K562 (cell line): ENCODE data around the gene MFSD11.

Source experiments
- ATF3 ChIP-seq, 2 experiments: fragments of 450-650 bp in 1 of 2; sonication (generic) in 1 of 2; formaldehyde crosslinking in 1 of 2; IDR thresholded peaks in 1 of 2; conservative IDR thresholded peaks in 1 of 2; 2 replicates each; pipeline versions ENCODE4 v1.6.1 to v1.8.1; 2016 to 2023; ENCODE audit warnings: mild to moderate bottlenecking in 2 of 2, moderate library complexity in 2 of 2, inconsistent platforms in 1 of 2, missing genetic modification reagents in 1 of 2
- E2F4 ChIP-seq: sonication (generic); formaldehyde crosslinking; IDR thresholded peaks from 2 replicates; pipeline ENCODE4 v1.8.0; 2022; ENCODE audit warnings: mild to moderate bottlenecking, low read depth, missing genetic modification reagents
- JUND ChIP-seq, 2 experiments: IDR thresholded peaks; 2 replicates in 1 of 2; 3 replicates in 1 of 2; pipeline ENCODE4 v1.6.1; 2011; ENCODE audit warnings: borderline replicate concordance in 2 of 2, low read depth in 2 of 2, low read length in 2 of 2, improper control_type of control experiment in 1 of 2, missing biosample characterization in 1 of 2, missing genetic modification characterization in 1 of 2, missing genetic modification reagents in 1 of 2
- PRDM10 ChIP-seq: fragments of 450-650 bp; IDR thresholded peaks from 2 replicates; pipeline ENCODE4 v1.6.1; 2018; ENCODE audit not compliant: partially characterized antibody
- SETDB1 ChIP-seq: IDR thresholded peaks from one replicate; pipeline ENCODE4 v1.6.1; 2012; ENCODE audit warnings: low read length, control low read depth, inconsistent platforms
- TAF1 ChIP-seq: IDR thresholded peaks from 2 replicates; pipeline ENCODE4 v1.6.1; 2011; ENCODE audit warnings: mild to moderate bottlenecking, low read length, moderate library complexity; ENCODE audit not compliant: insufficient read depth, control insufficient read depth, severe bottlenecking; ENCODE audit errors: extremely low read depth

GRCh38 chr17:76720941-76721340 is 17.0 kb upstream of the MFSD11 start:
- TF ChIP-seq PRDM10, result no peak
- no peak for TF ChIP-seq TAF1
- TF ChIP-seq ATF3 (IDR thresholded peaks at IDR 0.05), result no peak
- no peak for TF ChIP-seq ATF3 (CRISPR knock-in tag; conservative IDR thresholded peaks at IDR 0.05)
- TF ChIP-seq SETDB1, result no peak
- TF ChIP-seq E2F4 (CRISPR knock-in tag), result no peak
- TF ChIP-seq JUND (IDR thresholded peaks at IDR 0.05; ENCODE audit: borderline replicate concordance, low read depth, low read length), result no peak
- TF ChIP-seq JUND (tag; IDR thresholded peaks at IDR 0.05; ENCODE audit: borderline replicate concordance, low read depth, low read length), result no peak
